Activated B cell treated with CpG ODN at 0.5 μM for 24 hours (primary cell): Measurements from ENCODE around the gene ADCY2. TPM values are rescaled to one million over a fixed set of nuclear protein-coding genes. Genes with fewer than 3 reads are reported as not detected.
A peak's percentile ranks its signal among the peaks of the same experiment; 100 is the strongest.

Experiments used
- ATAC-seq: fragments of 200-7000 bp; cut with Tn5 transposase; one replicate; pipeline ENCODE4 v1.10.0; 2021; ENCODE audit warnings: low read depth, mild to moderate bottlenecking, moderate library complexity
- CTCF ChIA-PET: fragments of 350-600 bp; sonication (Branson Sonifier 250); formaldehyde crosslinking; loops from one replicate; lab custom pipeline; 2021; ENCODE audit warnings: antibody characterized with exemption; lab: Charles Lee
- POLR2A ChIA-PET: fragments of 350-600 bp; sonication (Branson Sonifier 250); formaldehyde crosslinking; loops from one replicate; lab custom pipeline; 2021; ENCODE audit warnings: antibody characterized with exemption; lab: Charles Lee
- DNase-seq: peaks from one replicate; pipeline ENCODE4 v3.0.0; 2022
- H3K27ac Mint-ChIP-seq: one replicate; pipeline ENCODE4 v1.8.0; 2020; ENCODE audit warnings: mixed read lengths
- H3K27me3 Mint-ChIP-seq: one replicate; pipeline ENCODE4 v1.8.0; 2021; ENCODE audit warnings: mixed read lengths
- H3K36me3 Mint-ChIP-seq: one replicate; pipeline ENCODE4 v1.8.0; 2021; ENCODE audit warnings: low read depth, mixed read lengths
- H3K4me1 Mint-ChIP-seq: one replicate; pipeline ENCODE4 v1.8.0; 2021; ENCODE audit warnings: mixed read lengths
- H3K4me3 Mint-ChIP-seq: one replicate; pipeline ENCODE4 v1.8.0; 2020; ENCODE audit warnings: mild to moderate bottlenecking, mixed read lengths
- H3K9me3 Mint-ChIP-seq: one replicate; pipeline ENCODE4 v1.8.0; 2020; ENCODE audit warnings: mixed read lengths
- intact Hi-C: fragments of 100-400 bp; cut with micrococcal nuclease; formaldehyde crosslinking; loops from one replicate; pipeline ENCODE4 v1.15.1; 2024
- total RNA-seq: library from RNA; stranded (reverse); gene quantifications from 2 replicates; pipeline ENCODE4 v1.2.3, GENCODE V29; 2022
- TF ChIP-seq, protein P1 (sequence below): fragments of 200-600 bp; IDR thresholded peaks from one replicate; pipeline ENCODE4 v1.8.0; 2022; ENCODE audit warnings: antibody characterized with exemption, mild to moderate bottlenecking

Gene ADCY2
- total RNA-seq, 1 donor from 2014 or later = not detected

DNA sequence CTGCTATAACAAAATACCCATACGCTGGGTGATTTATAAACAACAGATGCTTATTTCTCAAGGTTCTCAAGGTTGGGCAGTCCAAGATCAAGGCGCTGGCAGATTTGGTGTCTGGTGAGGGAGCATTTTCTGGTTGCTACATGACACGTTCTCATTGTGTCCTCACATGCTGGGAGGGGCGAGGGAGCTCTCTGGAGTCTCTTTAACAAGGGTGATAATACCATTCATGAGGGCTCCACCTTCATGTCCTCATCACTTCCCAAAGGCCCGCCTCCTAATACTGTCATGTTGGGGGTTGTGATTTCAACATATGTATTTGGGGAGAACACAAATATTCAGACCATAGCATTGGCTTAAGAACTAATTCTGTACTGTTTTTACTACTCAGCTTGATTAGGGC lies 450.4 kb downstream of the ADCY2 start:
- Mint-ChIP-seq H3K27me3 (peaks cover 19% of the 10 kb centered on the region), H3K9me3 (no peaks in the 10 kb centered on the region), H3K4me3 (no peak overlapping the region), H3K4me1 (peaks cover 18% of the 10 kb centered on the region), H3K36me3 (no peaks in the 10 kb centered on the region), H3K27ac (no peak overlapping the region)
- ChIA-PET POLR2A (no interaction called here), CTCF (no interaction called here)
- intact Hi-C loops = no loop called here
- no peak for ATAC-seq
- TF ChIP-seq, protein P1, sequence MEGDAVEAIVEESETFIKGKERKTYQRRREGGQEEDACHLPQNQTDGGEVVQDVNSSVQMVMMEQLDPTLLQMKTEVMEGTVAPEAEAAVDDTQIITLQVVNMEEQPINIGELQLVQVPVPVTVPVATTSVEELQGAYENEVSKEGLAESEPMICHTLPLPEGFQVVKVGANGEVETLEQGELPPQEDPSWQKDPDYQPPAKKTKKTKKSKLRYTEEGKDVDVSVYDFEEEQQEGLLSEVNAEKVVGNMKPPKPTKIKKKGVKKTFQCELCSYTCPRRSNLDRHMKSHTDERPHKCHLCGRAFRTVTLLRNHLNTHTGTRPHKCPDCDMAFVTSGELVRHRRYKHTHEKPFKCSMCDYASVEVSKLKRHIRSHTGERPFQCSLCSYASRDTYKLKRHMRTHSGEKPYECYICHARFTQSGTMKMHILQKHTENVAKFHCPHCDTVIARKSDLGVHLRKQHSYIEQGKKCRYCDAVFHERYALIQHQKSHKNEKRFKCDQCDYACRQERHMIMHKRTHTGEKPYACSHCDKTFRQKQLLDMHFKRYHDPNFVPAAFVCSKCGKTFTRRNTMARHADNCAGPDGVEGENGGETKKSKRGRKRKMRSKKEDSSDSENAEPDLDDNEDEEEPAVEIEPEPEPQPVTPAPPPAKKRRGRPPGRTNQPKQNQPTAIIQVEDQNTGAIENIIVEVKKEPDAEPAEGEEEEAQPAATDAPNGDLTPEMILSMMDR = no peak
- DNase-seq = no peak

DNA sequence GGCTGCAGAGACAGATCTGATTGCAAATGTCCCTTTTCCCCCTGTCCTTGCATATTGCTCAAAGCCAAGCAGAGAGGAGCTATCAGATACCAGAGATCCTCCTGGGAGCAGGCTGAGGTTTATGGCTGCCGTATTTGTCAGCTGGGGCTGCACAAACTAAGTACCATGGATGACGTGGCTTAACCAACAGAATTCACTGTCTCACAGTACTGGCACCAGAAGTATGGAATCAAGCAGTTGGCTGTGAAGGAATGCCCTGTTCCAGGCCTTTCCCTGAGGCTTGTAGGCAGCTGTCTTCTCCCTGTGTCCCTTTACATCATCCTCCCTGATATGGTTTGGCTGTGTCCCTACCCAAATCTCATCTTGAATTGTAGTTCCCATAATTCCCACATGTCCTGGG lies 452.4 kb downstream of the ADCY2 start:
- H3K27me3 Mint-ChIP-seq = peaks cover 15% of the 10 kb centered on the region
- CTCF ChIA-PET = no interaction called here
- peaks cover 2% of the 10 kb centered on the region for H3K9me3 Mint-ChIP-seq
- H3K4me1 Mint-ChIP-seq = peaks cover 28% of the 10 kb centered on the region
- TF ChIP-seq, protein P1 = no peak
- intact Hi-C loops = no loop called here
- POLR2A ChIA-PET = no interaction called here
- H3K36me3 Mint-ChIP-seq = no peaks in the 10 kb centered on the region
- ATAC-seq (no peak), DNase-seq (no peak)
- no peak overlapping the region for H3K27ac Mint-ChIP-seq
- no peak overlapping the region for H3K4me3 Mint-ChIP-seq

DNA sequence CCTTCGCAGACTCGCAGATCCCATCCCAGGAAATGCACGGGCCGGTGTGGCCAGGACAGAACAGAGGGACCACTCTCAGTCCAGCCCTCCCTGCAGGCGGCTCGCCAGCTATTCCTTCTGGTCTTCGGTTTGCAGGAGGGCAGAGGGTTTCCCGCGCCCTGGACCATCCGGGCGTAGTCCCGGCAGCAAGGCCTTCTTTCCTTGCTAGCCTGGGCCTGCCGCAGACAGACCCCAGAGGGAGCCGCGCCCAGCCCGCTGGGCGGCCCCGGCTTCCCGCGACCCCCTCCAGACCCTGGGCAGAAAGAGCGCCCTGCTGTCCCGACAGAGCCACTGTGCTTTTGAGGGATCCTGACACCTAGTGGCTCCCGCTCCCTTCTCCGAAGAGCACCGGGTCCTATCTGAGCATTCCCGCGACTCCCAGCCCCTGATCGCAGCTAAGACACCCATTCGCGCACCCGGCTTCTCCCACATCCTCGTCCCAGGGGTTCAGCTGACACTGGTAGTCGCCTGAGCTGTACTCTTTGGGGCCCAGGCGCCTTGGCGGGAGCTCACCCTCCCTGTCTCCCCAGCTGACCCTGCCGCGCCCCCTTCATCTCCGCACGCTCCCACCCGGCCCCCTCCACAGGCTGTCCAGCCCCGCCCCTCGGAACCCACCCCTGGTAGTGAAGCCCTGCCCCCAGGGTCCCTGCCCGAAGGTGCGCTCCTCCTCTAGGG lies 453.9 kb downstream of the ADCY2 start:
- TF ChIP-seq, protein P1 = no peak
- Mint-ChIP-seq H3K27ac (no peak overlapping the region), H3K4me3 (peak overlapping the region; percentile 81), H3K9me3 (peaks cover 3% of the 10 kb centered on the region), H3K4me1 (peaks cover 27% of the 10 kb centered on the region), H3K36me3 (no peaks in the 10 kb centered on the region), H3K27me3 (peaks cover 18% of the 10 kb centered on the region)
- ChIA-PET POLR2A (interaction anchor here (2.1 kb wide), 1 partner anchor 20 kb away, joined by 12 read pairs; the partner anchor contains the start of genes FASTKD3 and MTRR), CTCF (no interaction called here)
- ATAC-seq (peak; percentile 33), DNase-seq (no peak)
- intact Hi-C loops = loop anchor here (1.0 kb wide), 1 partner anchor 19 kb away; the partner anchor contains the start of genes FASTKD3 and MTRR

DNA sequence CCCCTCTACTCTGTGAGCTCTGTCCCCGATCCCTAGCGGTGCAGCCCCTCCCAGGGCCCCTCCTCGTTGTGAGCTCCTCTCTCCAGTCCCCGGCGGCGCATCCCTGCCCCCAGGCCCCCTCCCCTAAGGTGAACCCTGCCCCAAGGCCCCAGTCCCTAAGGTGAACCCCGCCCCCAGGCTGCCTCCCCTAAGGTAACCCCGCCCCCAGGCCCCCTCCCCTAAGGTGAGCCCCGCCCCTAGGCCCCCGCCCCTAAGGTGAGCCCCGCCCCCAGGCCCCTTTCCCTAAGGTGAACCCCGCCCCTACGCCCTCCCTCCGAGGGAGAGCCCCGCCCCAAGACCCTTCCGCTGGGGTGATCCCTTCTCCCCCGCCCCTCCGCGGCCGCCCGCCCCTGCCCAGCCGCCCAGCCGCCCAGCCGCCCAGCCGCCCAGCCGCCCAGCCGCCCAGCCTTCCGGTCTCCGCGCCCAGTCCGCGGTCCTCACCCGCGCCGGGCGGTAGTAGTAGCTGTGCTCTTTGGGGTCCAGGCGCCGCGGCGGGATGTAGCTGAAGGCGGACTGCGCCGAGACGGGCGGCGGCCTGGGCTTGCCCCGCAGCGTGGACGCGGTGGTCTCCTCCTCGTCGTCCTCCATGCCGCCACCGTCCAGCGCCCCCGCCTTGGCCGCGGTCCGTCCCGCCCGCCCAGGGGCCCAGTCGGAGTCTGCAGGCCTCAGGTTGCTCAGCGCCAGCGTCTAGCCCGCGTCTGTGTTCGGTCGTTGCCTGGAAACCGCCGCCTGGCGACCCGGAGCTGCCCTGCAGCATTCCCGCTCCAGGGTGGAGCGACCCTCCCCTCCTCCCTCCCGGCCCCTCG lies 454.7 kb downstream of the ADCY2 start, which contains the start of gene CFAP90:
Gene CFAP90 (minus strand): TSS at position 739 of the 845 bp plus-strand sequence. CDS start 112 bp downstream, at position 627.
- no peaks in the 10 kb centered on the region for H3K36me3 Mint-ChIP-seq
- H3K4me1 Mint-ChIP-seq = peaks cover 19% of the 10 kb centered on the region
- intact Hi-C loops = loop anchor here (1.0 kb wide), 1 partner anchor 19 kb away; the partner anchor contains the start of genes FASTKD3 and MTRR
- TF ChIP-seq, protein P1 = no peak
- peaks cover 18% of the 10 kb centered on the region for H3K27me3 Mint-ChIP-seq
- DNase-seq (peak; percentile 39), ATAC-seq (peak; percentile 86)
- no peak within 1 kb of the TSS for H3K27ac Mint-ChIP-seq
- peak within 1 kb of the TSS; percentile 86 for H3K4me3 Mint-ChIP-seq
- CTCF ChIA-PET = no interaction called here
- POLR2A ChIA-PET = interaction anchor here (0.6 to 2.1 kb wide), 2 partner anchors 10 to 19 kb away, joined by 3 to 12 read pairs; partner anchors contain the start of genes FASTKD3 and MTRR
- H3K9me3 Mint-ChIP-seq = peaks cover 3% of the 10 kb centered on the region
